H1 (cell line): ENCODE data around the gene COG4. TPM values are rescaled to one million over a fixed set of nuclear protein-coding genes. Genes with fewer than 3 reads are reported as not detected.

ENCODE experiments used
- CHD7 ChIP-seq: fragments of 300-600 bp; sonication (generic); IDR thresholded peaks from 2 replicates; pipeline ENCODE4 v1.7.1; 2012; ENCODE audit warnings: low read length, moderate library complexity, mild to moderate bottlenecking, inconsistent platforms; ENCODE audit not compliant: insufficient replicate concordance
- POLR2A ChIP-seq, 2 experiments: IDR thresholded peaks; 1 replicate in 1 of 2; 2 replicates in 1 of 2; pipeline ENCODE4 v1.6.1; 2011; ENCODE audit warnings: low read depth in 2 of 2, low read length in 2 of 2, mild to moderate bottlenecking in 2 of 2; ENCODE audit errors: control extremely low read depth in 1 of 2
- polyA plus RNA-seq, 7 experiments: library from polyadenylated mRNA; depleted of rRNA in 3 of 7; stranded (reverse) in 5 of 7; unstranded in 2 of 7; fragments of >200 nt in 5 of 7; fragments of 200-250 nt in 2 of 7; gene quantifications; 1 replicate in 5 of 7; 2 replicates in 1 of 7; 4 replicates in 1 of 7; pipeline versions ENCODE4 v1.2.1 to v1.2.3, GENCODE V29; 2011 to 2013; ENCODE audit warnings: missing spikeins in 2 of 7, mixed read lengths in 2 of 7
- total RNA-seq: library from RNA; stranded (reverse); fragmentation: NEBNext Ultra II Directional; extraction: Animal tissue kit (Norgen Biotek cat#: 25700); gene quantifications from 2 replicates; pipeline ENCODE4 v1.2.1, GENCODE V29; 2021

COG4 gene
- total and polyA plus RNA-seq, 2 of the 8 experiments (the other 6 are each of a cell fraction or from before 2014, with no cell fraction given) = 46.1 to 50.2 TPM

GRCh38 chr16:70472786-70473433 is 50.4 kb downstream of the COG4 start (continued):
- no peak for TF ChIP-seq CHD7
- no peak for TF ChIP-seq POLR2A (IDR thresholded peaks at IDR 0.05; ENCODE audit: control extremely low read depth in 1 of 2, low read depth in 2 of 2, low read length in 2 of 2)
